ENCODE measurements around the gene DENND2D.

Gene DENND2D

DNA sequence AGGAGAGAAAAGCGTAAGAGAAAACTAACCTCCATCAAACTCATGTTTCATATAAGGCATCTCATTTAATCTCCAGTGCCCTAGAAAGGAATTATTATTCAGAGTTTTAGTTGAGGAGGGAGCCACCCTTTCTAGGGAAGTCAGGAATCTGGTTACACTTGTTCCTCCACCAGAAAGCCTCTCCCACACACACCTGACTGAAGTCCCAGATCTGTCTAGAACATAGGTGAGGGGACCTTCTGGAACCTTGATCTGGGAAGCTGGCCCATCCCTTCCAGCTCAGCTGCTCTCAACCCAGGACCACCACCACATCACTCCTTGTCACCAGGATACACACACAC lies 1.9 kb upstream of the DENND2D start:
- DNase-seq = no peak

DNA sequence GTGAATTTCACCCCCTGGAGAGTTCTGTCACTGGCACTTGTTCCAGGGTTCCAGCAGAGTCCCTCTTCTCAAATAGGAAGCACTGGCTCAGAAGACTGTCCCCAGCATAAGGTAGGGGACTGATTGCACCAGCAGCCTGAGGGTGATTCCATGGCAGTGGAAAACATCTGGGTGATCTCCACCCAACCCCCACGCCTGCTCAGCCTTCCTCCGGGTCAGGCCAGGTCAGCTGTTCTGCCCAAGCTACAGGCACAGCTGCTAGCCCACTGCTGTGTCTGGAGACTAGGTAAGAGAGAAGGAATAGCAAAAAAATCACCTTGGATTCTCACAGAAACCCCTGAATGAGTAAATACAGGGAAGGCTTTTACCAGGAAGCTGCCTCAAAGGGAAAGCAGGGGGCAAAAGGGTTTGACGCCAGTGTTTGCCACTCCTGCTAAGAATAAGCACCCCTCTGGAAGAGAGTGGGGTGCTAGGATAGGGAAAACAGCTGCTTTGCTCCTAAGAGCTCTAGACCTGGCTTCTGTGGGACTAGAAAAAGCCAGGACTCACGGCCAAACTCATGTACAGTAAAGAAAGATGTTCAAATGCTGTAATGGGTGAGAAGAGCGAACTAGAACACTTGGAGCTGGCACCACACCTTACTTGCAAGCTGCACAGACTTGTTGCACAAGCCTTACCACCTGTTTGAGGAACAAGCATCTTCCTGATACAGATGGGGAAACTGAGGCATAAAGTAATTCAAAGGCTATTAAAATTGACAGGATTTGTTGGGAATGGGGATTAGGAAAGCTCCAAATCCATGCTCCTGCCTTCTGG lies 1.0 kb upstream of the DENND2D start:
- DNase-seq = no peak

- no peak for DNase-seq
Measured at GRCh38 chr1:111200802-111201161, 336 bp upstream of the DENND2D start.

- DNase-seq = no peak
Measured at GRCh38 chr1:111199329-111199728, 1.1 kb downstream of the DENND2D start.

- DNase-seq = no peak
Measured at GRCh38 chr1:111198836-111199235, 1.6 kb downstream of the DENND2D start.

GRCh38 chr1:111197598-111198284 lies 2.7 kb downstream of the DENND2D start:
- DNase-seq = no peak

- DNase-seq = no peak
Measured at GRCh38 chr1:111196213-111196612, 4.2 kb downstream of the DENND2D start.

- DNase-seq = no peak
Measured at GRCh38 chr1:111195002-111195684, 5.3 kb downstream of the DENND2D start.

- DNase-seq = no peak
Measured at GRCh38 chr1:111193712-111194480, 6.5 kb downstream of the DENND2D start.

DNA sequence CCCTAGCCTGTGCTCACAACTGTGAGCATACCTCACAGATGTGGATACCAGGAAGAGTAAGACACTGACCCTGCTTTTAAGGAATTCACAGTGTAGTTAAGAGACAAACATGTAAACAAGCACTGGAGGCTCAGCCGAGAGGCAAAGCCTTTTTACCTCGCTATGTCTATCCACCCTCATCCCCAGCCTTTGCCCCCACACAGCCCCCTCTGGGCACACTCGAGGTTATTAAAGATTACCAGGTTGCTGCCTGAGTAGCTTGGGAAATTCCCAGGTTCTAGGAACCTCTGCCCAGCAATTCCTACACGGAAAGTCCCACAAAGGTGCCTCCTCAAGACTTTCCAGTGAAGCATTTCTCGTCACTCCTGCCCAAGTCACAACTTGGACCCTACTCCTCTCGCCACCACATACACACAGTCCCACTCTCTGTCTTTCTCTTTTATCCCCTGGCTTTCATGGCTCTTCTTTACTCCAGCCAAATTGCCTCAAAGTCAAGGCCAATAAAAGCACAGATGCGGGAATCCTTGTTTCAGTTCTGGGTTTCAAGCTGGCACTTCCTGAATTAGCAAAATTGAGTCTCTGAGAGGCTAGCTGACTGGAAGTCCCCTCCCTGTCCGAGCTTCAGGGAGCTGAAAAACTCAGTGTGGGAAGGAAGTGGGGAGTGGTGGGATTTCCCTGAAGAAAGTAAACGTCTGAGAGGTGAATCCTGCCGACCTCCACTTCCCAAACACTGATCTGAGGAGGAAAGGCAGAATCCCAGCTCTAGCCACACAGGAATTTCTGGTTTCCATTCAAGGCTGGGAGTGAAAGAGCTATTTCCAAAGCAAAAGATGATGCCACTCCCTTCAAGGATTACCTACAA lies 7.6 kb downstream of the DENND2D start:
- DNase-seq = no peak

GRCh38 chr1:111192074-111192473 lies 8.4 kb downstream of the DENND2D start:
- no peak for DNase-seq

- DNase-seq = no peak
Measured at GRCh38 chr1:111191496-111191895, 8.9 kb downstream of the DENND2D start.

DNA sequence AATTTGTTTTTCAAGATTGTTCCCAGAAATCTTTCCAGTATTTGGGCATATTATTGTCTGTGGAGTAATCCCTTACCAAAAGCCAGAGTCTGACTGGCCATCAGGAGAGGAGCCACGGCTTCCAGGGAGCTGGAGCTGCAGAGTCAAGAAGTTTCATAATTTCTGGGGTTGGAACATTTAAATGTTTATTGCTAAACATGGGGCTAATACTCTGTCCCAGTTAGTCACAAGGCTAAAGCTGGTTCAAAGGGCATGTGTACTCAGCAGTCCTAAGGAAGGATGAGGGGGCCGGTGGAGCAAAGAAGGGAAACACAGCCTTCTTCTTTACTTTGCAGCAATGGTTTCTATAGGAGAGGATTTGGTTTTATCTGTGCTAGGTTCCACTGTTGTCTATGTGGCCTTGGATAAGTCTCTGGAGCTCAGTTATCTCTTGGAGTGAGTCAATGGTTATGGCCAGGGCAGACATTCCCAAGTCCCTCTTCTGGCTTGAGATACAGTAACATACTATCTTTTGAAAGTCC lies 9.5 kb downstream of the DENND2D start:
- no peak for DNase-seq

DNA sequence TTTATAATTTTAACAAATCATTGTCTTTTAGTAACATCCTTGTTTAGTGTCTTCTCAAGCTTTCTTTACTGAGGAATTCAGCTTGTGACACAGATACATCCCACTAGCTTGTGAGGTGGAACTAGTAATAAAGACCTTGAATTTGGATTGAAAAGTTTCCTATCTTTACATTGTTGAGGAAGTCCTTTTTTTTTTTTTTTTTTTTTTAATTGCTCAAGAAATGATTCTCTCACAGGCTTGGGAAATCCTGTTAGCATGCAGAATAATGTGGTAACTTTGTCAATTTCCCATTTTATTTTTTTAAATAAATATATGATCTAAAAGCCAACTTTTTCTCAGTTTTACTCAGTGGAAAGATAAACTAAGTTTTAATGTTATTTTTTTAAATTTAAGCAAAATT lies 15.8 kb downstream of the DENND2D start:
- DNase-seq = no peak

GRCh38 chr1:111183308-111184069 lies 17.0 kb downstream of the DENND2D start:
- DNase-seq = no peak

DNA sequence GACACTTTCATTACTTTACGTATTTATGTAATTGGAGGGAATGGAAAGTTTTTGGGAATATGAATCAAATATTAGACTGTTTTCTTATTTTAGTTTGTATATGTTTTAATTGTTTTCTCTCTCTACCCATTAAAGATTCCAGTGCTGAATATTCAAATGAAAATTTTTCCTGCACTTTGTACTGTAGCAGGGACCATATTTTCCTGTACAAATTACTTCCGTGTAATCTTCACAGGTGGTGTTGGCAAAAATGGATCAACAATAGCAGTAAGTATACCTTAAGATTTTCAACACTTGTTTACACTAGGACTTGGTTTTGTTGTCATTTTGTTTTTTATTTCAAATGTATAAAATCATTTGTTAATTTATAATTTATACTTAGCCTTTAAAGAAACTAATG lies 18.4 kb downstream of the DENND2D start:
- DNase-seq = no peak

GRCh38 chr1:111179968-111180533 lies 20.4 kb downstream of the DENND2D start:
- no peak for DNase-seq

DNA sequence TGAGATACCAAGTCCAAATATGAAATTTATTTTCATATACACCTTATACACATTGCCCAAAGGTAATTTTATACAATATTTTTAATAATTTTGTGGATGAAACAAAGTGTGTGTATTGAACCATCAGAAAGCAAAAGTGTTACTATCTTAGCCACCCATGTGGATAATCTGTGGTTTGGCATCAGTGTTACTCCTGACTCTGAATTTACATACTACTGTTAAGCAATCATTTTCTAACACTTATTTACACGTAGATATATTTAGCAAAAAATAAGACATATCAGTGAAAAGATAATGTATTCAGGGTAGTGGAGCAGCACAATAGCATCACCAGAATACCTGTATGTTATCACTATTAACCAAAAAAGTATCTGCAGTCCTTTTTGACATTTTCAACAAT lies 23.8 kb downstream of the DENND2D start:
- no peak for DNase-seq

DNA sequence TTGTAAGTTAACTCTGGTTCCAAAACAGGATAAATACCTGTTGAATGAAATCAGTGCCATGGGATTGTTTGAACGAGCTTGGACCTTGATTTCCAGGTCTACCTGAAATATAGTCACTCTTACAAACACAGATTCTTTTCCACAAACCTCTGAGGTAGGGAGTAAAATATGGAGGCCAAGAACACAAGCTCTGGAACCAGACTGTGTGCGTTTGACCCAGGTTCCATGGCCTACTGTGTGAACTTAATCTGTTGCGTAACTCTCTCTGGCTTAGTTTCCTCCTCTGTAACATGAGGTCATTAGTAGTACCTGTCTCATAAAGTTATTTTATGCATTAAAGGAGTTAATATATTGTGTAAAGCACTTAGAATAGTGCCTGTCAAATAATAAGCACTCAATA lies 25.1 kb downstream of the DENND2D start:
- DNase-seq = no peak

DNA sequence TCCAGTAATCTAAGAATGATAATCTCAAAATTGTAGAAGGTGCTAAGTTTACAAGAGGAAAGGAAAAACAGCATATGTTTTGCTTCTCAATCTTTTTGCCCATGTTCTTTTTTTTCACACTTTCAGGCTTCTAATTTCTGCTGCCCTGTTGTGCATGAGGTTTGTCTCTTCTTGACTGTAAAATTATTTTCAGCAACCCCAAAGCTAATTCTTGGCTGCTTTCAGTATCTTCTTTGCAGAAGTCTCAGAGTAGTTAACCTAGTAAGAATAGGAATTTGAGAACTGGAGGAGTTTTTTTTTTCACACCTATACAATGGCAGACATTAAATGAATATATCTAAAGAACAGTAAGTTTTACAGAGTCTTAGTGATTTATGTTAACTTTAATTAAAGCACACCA lies 26.4 kb downstream of the DENND2D start:
- DNase-seq = no peak

GRCh38 chr1:111172463-111172862 lies 28.0 kb downstream of the DENND2D start:
- DNase-seq = no peak

Data from right hindlimb (tissue), 1 donor.